DOHH2 (cell line): ENCODE measurements around the gene RNF217.
"Not testable (repeated sequence)": the region's sequence is repeated elsewhere in the genome, so short reads cannot be mapped to it uniquely, and the experiment has no call there.

ENCODE experiments used
- H3F3A ChIP-seq: fragments of 200-600 bp; sonication (generic), shearing (Covaris generic); 2 replicates; pipeline ENCODE4 v1.6.0; 2016; ENCODE audit warnings: antibody characterized with exemption, mild to moderate bottlenecking; ENCODE audit not compliant: control insufficient read depth, insufficient read depth
- H3K27ac ChIP-seq: fragments of 200-600 bp; sonication (generic); 2 replicates; pipeline ENCODE4 v1.5.1; 2014; ENCODE audit warnings: low read depth, mild to moderate bottlenecking, low read length, moderate library complexity
- H3K27me3 ChIP-seq: fragments of 200-600 bp; sonication (generic); 2 replicates; pipeline ENCODE4 v1.6.1; 2014; ENCODE audit warnings: mild to moderate bottlenecking, low read length, mixed read lengths; ENCODE audit not compliant: control insufficient read depth
- H3K36me3 ChIP-seq: fragments of 200-600 bp; sonication (generic); 2 replicates; pipeline ENCODE4 v1.6.1; 2014; ENCODE audit warnings: mild to moderate bottlenecking, low read length, moderate library complexity, mixed read lengths; ENCODE audit not compliant: control insufficient read depth
- H3K4me1 ChIP-seq: fragments of 200-600 bp; sonication (generic); 2 replicates; pipeline ENCODE4 v1.6.1; 2014; ENCODE audit warnings: mild to moderate bottlenecking, low read length, mixed read lengths; ENCODE audit not compliant: control insufficient read depth
- H3K4me2 ChIP-seq: fragments of 200-600 bp; sonication (generic); 2 replicates; pipeline ENCODE4 v1.6.0; 2014; ENCODE audit warnings: mild to moderate bottlenecking, low read length, moderate library complexity
- H3K4me3 ChIP-seq: fragments of 200-600 bp; sonication (generic); 2 replicates; pipeline ENCODE4 v1.5.1; 2014; ENCODE audit warnings: mild to moderate bottlenecking, low read length, mixed read lengths
- H3K79me2 ChIP-seq: fragments of 200-600 bp; sonication (generic); 2 replicates; pipeline ENCODE4 v1.6.1; 2014; ENCODE audit warnings: mild to moderate bottlenecking, low read length, mixed read lengths; ENCODE audit not compliant: control insufficient read depth
- H3K9me2 ChIP-seq: fragments of 200-600 bp; sonication (generic); replicated peaks from 2 replicates; pipeline ENCODE4 v1.6.1; 2014; ENCODE audit warnings: mild to moderate bottlenecking, low read length, mixed read lengths; ENCODE audit not compliant: control insufficient read depth
- H3K9me3 ChIP-seq: fragments of 200-600 bp; sonication (generic); 2 replicates; pipeline ENCODE4 v1.6.1; 2014; ENCODE audit warnings: antibody characterized with exemption, low read length, mixed read lengths; ENCODE audit not compliant: control insufficient read depth, insufficient read depth
- H4K20me1 ChIP-seq: fragments of 200-600 bp; sonication (generic); 2 replicates; pipeline ENCODE4 v1.6.0; 2014; ENCODE audit warnings: low read depth, mild to moderate bottlenecking, antibody characterized with exemption, low read length, moderate library complexity; ENCODE audit not compliant: control insufficient read depth, insufficient read depth
- CTCF ChIP-seq: fragments of 200-600 bp; sonication (generic); IDR thresholded peaks from one replicate; pipeline ENCODE4 v1.5.1; 2014; ENCODE audit warnings: antibody characterized with exemption, mild to moderate bottlenecking, low read depth, low read length; ENCODE audit not compliant: poor library complexity, severe bottlenecking
- EZH2phosphoT487 ChIP-seq: fragments of 200-600 bp; sonication (generic); IDR thresholded peaks from 2 replicates; pipeline ENCODE4 v1.6.1; 2017; ENCODE audit warnings: borderline replicate concordance, mild to moderate bottlenecking, antibody characterized with exemption, low read length, moderate library complexity, mixed read lengths

RNF217 gene

GRCh38 chr6:124963831-124964763 is 1.9 kb downstream of the RNF217 start:
- Histone ChIP-seq H3K27me3 (no peaks in the 10 kb centered on the region), H3K4me2 (no peak overlapping the region), H3K79me2 (no peaks in the 10 kb centered on the region), H3K9me2 (no peaks in the 10 kb centered on the region), H4K20me1 (no peaks in the 10 kb centered on the region), H3K9me3 (no peaks in the 10 kb centered on the region; the same call in 1 of the 2 replicates), H3F3A (no peaks in the 10 kb centered on the region), H3K27ac (no peak overlapping the region), H3K36me3 (no peaks in the 10 kb centered on the region), H3K4me1 (no peaks in the 10 kb centered on the region), H3K4me3 (no peak overlapping the region)
- no peak for TF ChIP-seq EZH2phosphoT487
- no peak for TF ChIP-seq CTCF

GRCh38 chr6:124964764-124965105 is 2.5 kb downstream of the RNF217 start:
- no peaks in the 10 kb centered on the region for H3K79me2 ChIP-seq
- H3K27me3 ChIP-seq = no peaks in the 10 kb centered on the region
- no peak overlapping the region for H3K27ac ChIP-seq
- H3K9me3 ChIP-seq = no peaks in the 10 kb centered on the region; the same call in 1 of the 2 replicates
- H3K9me2 ChIP-seq = no peaks in the 10 kb centered on the region
- TF ChIP-seq CTCF (no peak), EZH2phosphoT487 (no peak)
- no peak overlapping the region for H3K4me3 ChIP-seq
- H3K4me1 ChIP-seq = no peaks in the 10 kb centered on the region
- H3K36me3 ChIP-seq = no peaks in the 10 kb centered on the region
- no peaks in the 10 kb centered on the region for H4K20me1 ChIP-seq
- H3K4me2 ChIP-seq = no peak overlapping the region
- no peaks in the 10 kb centered on the region for H3F3A ChIP-seq

GRCh38 chr6:124965424-124965850 is 3.2 kb downstream of the RNF217 start:
- not testable (repeated sequence) for H3K4me2 ChIP-seq, H3K4me3 ChIP-seq, H3K9me3 ChIP-seq, H3K36me3 ChIP-seq, H3K79me2 ChIP-seq, H4K20me1 ChIP-seq, H3K27me3 ChIP-seq, H3F3A ChIP-seq, H3K27ac ChIP-seq, H3K9me2 ChIP-seq, H3K4me1 ChIP-seq

- Histone ChIP-seq H3K4me3 (no peak overlapping the region), H3K79me2 (no peaks in the 10 kb centered on the region), H3F3A (no peaks in the 10 kb centered on the region), H3K9me2 (no peaks in the 10 kb centered on the region), H3K4me1 (no peaks in the 10 kb centered on the region), H4K20me1 (no peaks in the 10 kb centered on the region), H3K27ac (no peak overlapping the region), H3K9me3 (no peaks in the 10 kb centered on the region), H3K36me3 (no peaks in the 10 kb centered on the region), H3K27me3 (no peaks in the 10 kb centered on the region), H3K4me2 (no peak overlapping the region)
- TF ChIP-seq CTCF (no peak), EZH2phosphoT487 (no peak)
Observed at GRCh38 chr6:124967444-124967843, 5.2 kb downstream of the RNF217 start.
